Endometrial microvascular endothelial cells (primary cell): ENCODE data around the gene EEIG1. TPM values are rescaled to one million over a fixed set of nuclear protein-coding genes. Genes with fewer than 3 reads are reported as not detected.

Experiments
- in situ Hi-C: cut with HindIII; loops from 2 replicates; pipeline ENCODE4 v1.10.0; 2017; ENCODE audit warnings: low sequenced_read_pairs, low pct_unique_long_range_greater_than_20kb; ENCODE audit errors: inconsistent ontology term
- total RNA-seq: library from RNA; depleted of rRNA; stranded (reverse); fragments of >200 nt; gene quantifications from one replicate; pipeline ENCODE4 v1.2.3, GENCODE V29; 2015; ENCODE audit errors: inconsistent ontology term

Gene EEIG1
- total RNA-seq, 1 donor from 2014 or later: 4.6 TPM

DNA sequence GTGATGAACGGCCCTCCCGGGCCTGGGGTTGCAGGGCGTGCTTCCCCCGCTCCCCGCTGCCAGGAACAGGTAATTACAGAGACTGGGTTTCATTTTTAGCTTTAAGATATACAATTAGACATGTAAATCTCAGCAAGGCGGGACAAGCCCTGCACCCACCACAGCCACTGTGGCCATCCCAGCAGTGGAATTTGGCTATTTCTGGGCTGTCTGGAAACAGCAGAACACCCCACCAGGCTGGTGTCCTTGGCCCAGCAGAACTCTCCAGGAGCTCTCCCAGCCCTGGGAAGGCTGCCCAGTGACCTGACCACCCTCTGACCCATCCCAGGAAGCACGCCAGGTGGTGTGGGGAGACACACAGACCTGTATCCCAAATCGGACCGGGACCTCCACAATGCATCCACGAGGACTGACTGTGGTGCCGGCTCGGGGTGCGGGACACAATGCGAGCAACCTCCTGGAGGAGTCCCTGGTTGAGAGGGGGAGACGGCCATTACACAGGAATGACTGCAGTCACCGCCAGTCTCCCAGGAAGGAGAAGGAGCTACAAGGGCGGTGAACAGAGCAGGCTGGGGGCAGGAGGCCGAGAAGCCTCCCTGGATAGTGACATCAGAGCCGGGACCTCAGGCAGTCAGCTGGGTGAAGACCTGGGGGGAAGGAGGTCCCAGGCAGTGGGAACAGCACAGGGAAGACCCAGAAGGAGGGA is 17.3 kb downstream of the EEIG1 start:
- in situ Hi-C loops: no loop called here

DNA sequence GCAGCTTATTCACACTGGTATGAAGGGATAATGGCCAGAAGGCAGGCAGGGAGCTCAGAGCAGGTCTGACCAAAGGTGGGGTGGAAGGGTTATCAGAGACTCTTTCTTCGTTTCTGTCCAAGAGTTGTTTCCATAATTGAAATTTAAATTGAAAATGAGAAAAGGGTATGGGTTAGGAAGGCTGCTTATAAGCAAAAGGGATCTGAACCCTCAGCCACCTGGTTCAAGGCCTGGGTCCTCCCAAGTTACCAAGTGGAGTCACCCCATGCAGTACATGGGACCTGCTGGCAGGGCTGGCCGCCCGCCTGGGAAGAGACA is 17.8 kb downstream of the EEIG1 start:
- in situ Hi-C loops: no loop called here

DNA sequence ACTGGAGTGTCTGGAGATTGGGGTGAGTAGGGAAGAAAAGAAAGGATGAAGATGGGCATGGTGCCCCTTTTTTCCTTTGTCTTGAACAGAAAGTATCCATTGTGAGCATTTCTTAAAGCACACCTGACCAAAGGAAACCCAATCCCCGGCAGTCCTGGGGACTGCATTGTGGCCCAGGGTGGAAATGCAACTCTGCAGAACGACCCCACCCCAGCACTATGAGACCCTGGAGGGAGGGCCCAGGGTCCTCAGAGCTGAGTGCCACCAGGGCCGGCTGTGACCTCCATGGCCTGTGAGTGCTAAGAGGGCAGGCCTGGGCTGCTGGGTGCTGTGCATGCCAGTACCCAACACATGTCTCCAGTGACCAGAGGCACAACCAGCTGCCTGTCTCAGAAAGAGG is 18.5 kb downstream of the EEIG1 start:
- in situ Hi-C loops: no loop called here

DNA sequence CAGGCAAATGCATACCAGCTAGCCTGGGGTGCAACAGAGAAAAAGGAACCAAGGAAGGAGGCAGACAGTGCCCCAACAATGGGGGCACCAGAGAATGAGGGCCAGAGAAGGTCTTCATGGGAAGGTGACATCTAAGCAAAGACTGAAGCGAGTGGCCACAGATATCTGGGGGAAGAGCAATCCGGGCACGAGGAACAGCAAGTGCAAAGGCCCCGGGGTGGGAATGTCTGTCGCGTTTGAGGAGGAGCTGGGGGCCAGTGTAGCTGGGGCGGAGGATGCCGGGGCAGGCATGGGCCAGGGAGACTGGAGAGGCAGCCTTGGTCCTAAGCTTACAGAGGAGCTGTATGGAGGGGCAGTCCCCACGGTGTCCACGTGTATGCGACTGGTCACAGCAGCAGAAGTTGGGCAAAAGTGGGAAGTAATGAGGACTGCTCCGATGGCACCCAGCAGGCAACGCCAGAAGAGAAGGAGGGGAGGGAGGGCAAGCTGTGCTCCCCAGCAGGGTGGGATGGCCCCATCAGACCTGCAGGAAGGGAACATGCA is 19.1 kb downstream of the EEIG1 start:
- in situ Hi-C loops: no loop called here

DNA sequence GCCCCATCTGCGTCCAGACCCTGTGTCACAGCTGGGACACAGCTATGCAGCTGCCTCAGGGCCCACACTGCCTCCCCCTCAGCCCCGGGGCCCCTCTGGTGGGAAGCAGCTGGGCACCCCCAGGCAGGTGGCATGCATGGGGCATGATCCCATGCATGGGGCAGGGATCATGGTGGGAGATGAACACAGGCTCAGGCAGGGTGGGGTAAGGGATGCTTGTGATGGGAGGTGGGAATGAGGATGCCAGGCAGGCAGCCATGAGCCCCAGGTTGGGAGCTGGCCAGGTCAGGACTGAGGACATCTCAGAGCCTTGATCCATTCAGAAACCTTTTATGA is 19.7 kb downstream of the EEIG1 start:
- in situ Hi-C loops: no loop called here

DNA sequence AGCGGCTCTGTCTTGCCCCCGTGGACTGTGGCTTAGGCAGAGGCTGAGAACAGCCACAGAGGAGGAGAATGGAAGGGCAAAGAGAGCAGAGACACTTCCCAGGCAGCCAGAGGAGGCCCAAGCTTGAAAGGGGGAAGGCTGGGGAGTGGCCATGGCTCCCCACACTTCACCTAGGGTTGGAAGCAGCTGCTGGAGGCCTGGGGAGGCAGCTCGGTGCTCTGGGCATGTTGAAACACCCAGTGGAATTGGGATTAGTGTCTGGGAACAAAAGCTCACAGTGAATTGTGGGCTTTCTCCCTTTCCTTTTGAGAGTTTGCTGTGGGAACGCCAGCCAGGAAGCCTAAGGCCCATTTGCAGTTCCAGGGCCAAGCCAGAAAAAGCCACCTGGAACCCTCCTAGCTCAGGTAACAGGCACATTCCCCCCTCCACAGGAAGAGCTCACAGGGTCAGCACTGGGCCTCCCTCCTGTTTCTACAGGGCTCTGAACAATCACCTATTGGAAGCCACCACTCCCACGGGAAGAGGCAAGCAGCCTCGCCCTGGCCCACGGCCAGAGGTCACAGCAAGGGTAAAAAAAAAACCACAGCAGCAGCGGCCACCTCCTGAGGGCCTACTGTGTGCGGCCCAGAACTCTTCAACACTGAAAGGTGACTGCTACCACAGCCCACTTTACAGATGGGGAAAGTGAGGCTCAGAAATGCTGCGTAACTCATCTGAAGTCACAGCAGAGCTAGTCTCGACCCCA is 20.2 kb downstream of the EEIG1 start:
- in situ Hi-C loops: no loop called here

DNA sequence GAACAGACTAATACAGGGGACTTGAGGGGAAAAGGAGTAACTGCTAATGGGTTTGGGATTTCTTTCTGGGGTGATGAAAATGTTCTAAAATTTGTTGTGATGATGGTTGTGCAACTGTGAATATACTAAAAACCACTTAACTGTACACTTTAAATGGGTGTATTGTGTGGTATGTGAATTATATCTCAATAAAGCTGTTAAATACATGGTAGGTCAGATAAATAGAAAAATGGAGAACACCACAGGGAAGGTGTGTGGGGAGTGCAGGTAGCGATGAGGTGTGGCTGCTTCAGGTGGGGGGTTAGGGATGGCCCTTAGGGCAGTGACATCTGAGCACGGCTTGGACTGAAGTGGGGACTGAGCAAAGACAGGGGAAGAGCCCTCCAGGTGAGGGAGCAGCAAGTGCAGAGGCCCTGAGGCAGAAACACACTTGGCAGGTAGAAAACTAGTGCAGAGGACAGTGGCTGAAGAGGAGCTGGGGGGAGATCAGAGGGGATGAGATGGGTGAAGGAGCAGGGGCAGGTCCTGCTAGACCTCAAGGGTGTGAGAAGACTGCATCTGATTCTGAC is 20.9 kb downstream of the EEIG1 start:
- in situ Hi-C loops: no loop called here

DNA sequence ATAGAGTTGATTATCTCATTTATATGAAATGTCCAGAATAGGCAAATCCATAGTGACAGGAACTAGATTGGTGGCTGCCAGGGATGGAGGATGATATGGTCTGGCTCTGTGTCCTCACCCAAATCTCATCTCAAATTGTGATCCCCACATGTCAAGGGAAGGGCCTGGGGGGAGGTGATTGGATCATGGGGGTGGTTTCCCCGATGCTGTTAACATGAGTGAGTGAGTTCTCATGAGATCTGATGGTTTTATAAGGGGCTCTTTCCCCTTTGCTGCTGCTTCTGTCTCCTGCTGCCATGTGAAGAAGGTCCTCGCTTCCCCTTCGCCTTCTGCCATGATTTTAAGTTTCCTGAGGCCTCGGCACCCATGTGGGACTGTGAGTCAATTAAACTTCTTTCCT is 21.4 kb downstream of the EEIG1 start:
- in situ Hi-C loops: no loop called here

DNA sequence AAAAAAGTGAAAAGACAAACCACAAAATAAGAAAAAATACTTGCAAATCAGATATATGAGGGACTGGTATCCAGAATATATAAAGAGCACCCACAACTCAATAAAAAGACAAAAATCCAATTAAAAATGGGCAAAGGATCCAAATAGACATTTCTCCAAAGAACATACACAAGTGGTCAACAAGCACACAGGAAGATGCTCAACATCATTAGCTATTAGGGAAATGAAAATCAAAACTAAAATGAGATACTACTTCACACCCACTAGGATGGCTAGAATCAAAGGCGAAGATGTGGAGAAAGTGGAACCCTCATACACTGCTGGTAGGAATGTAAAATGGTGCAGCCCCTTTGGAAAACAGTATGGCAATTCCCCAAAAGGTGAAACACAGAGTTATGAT is 22.1 kb downstream of the EEIG1 start:
- in situ Hi-C loops: no loop called here

DNA sequence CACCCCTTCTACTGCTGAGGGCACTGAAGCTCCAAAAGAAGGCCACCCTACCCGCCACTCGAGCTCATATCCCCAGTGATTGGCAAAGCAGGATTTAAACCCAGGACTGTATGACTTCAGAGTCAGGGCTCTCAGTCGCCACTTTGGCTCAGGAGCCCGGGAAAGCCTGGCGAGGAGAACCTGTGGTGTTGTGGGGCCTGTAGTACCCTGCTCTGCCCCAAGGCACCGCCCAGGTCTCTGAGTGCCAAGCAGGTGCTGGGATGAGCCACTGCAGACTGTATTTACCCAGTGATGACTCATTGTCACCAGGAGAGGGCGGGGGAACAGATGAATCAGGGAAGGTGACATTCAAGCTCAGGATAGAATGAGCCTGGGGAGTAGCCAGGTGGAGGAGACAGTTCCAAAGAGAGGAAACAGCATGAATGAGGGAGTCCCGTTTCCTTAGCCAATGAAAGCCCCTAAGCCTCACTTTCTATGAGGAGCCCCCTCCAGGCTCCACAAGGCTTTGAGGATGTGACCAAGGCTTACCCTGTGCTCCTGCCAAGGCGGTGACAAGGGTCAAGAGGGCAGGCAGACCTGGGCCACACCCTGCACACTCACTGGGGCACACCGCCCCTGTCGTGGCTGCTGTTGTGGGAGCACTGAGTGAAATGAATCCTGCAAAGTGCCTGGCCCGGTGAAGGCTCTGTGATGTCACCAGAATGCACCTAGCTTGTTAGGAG is 25.3 kb downstream of the EEIG1 start:
- in situ Hi-C loops: no loop called here

DNA sequence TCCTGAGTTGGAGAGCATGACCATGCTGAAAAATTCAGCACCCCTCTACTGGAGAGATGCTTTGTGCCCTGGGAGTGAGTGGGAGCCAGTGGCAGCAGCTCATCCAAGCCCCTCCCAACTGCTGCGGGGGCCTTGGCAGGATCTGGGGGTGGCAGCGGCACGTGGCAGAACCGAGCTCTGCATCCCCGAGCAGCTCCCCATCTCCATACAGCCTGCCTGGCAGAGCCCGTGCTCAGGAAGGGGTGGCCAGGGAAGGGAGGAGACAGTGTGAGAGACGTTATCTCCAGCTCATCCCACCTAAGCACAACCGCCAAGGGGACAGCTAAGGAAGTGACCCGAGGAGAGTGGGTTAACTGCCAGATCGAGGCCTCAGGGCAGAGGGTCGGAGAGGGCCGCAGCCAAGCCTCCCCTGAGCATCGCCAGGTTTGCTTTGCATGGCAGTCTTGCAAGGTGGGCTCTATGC is 25.9 kb downstream of the EEIG1 start:
- in situ Hi-C loops: no loop called here

DNA sequence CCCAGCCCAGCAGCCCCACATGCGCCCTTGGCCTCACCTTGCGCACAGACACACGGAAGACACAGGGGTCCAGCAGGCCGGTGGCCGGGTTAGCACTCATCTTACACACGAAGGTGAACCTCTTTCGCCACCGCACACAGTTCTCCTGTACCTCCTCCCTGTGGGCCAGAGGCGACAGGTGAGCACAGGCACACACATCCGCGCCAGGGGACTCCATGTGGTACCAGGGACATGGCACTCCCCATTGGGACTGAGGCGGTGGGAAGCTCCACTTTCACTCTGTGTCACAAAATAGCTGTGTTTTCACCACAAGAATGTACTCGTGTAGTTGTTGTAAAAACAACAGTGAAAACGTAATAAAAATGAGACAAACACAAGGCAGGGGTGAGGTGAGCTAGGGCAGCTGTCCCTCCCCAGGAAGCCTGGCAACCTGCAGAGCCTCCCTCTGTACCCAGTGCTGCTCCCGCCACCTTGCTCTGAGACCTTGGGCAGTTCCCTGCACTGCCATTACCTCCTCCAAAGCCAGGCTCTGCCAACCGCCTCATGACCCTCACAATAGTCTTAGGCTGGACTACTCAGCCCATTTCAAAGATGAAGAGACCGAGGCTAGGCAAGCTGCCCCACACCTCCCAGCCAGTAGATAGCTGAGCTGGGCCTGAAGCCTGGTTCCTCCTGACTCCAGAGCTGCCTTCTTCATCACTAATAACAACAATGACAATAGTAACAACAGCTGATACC is 26.9 kb downstream of the EEIG1 start:
- in situ Hi-C loops: no loop called here

DNA sequence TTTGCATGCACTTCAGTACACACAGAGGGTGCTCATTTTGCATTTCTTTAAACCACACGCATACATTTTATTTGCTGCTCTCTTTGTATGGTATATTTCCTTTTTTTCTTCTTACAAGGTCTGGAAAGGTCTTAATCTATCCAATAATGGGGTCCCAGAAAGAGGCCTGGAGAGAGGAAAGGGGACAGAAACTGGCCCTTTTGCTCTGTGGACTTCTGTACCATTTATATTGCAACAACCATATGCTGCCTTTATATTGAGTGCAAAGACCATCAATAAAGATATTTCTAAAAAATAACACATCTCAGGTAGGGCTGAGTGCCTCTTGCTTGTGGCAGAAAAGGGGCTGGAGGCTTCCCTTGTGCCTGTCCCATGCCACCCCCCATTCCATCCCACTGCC is 27.6 kb downstream of the EEIG1 start:
- in situ Hi-C loops: no loop called here

DNA sequence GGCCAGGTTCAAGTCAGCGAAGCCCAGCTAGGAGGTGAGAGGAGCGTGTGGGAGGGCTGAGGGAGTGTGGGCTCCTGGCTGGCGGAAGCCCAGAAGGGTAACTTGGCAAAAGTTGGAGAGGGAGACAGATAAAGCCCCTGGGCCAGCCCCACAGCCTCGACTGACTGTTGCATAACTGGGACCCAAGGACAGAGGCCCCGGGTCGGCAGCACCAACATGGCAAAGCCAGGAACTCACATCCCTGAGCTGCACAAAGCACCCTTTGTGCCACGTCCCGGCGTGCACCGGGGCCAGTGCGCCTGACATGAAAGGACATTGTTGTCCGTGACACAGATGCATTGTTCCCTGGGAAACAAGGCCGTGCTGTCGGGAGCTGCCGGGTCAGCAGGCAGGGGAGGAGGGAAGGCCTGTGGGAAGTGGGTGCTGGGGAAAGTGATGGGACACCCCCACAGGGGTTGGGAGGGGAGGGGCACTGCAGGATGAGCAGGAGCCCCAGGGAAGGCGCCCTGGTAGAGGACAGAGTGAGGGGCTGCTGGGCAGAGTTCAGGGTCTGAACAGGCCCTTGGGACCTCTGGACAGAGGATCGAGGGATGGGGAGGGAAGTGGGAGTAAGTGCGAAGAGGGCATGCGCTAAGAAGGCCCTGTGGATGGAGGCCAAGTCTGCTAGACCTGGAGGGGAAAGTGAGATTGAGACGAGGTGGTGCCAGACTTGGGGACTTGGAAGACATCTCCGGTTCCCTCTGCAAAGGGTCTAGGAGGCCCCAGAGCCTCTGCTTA is 30.1 kb downstream of the EEIG1 start:
- in situ Hi-C loops: no loop called here

DNA sequence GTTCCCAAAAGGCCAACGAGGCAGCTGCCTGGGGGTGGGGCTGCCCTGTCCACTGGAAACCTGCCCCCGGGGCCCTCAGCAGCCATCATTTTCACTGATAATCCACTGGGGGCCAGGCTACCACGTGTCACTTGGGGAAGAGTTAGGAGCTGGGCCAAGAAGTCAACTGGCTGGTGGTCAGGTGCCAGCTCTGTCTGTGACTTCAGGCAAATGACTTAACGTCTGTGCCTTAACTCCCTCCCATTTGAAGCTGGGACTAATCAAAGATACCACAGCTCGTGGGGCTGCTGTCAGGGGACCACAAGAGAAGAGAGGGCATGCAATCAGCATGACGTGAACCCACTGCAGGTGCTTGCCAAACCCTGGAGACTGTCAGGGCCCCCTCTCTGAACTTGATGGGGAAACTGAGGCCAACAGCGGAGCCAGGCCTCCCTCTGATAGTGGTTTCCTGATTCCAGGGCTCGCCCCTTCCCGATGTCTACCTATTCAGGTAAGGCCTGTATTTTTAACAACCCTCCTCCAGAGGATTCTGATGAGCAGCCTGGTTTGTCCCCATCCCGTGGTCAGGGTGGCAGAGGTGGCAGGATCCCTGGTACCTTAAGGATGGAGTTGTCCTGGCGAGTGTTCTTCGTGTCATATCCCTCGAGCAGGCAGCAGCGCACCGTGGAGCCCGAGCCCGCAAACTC is 30.8 kb downstream of the EEIG1 start:
- in situ Hi-C loops: loop anchor here (25.0 kb wide), 1 partner anchor 188 kb away; no protein-coding TSS in a partner anchor

DNA sequence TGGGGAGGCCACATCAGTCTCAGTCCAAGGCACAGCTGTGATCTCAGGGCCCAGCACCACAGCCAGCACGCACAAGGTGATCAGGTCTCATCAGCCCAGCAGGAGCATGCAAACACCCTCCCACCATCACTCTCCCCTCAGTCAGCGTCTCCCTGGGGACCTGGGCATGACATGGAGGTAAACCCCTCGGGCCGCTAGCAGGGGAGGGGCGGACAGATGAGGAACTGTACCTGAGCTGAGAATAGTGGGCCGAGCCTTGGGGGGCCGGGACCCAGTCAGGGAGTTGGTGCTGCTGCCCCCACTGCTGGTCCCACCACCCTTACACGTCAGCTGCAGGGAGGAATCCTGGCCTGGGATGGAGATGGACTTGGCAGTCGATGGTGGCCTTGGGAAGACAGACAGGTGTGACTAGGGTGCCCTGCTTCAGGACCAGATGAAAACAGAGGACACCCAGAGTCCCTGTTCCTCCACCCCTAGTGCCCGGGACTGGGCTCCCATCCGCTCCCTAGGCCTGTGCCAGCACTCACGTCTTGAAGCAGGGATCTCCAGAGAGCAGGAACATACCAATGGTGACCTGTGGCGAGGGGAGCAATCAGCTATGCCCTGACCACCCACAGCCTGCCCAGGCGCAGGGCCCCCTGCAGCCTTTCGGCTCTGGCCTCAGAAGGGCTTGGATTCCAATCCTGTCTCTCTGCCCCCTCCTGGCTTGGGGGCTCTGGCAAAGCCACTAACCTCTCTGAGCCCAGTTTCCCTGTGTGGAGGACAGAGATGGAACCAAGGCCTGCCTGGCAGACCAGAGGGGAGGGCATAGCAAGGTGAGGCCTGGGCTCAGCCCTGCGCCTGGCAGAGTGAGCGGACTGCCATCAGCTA is 32.7 kb downstream of the EEIG1 start:
- in situ Hi-C loops: loop anchor here (25.0 kb wide), 1 partner anchor 186 kb away; no protein-coding TSS in a partner anchor

DNA sequence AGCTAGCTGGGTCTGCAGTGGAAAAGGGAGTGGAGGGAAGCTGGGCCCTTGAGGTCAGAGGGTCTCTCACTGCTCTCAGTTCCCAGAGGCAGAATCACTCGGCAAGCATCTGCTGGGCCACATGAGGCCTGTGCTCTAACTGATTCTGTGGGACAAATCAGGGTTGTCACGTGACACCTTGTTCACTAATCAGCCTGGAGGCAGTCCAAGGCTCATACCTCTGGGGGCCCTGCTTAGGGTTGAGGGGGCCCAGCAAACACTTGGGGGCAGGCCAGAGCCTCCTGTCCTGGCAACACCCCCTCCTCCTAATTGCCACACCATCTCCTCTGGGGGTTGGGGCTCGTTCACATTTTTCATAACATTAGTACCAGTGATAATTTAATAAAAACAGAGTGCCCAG is 34.1 kb downstream of the EEIG1 start:
- in situ Hi-C loops: loop anchor here (25.0 kb wide), 1 partner anchor 184 kb away; no protein-coding TSS in a partner anchor
